Hematopoietic multipotent progenitor cell treated with erythropoietin and hydrocortisone succinate and interleukin-3 and kit ligand, for 8 days (in vitro differentiated cells): ENCODE results near the gene NAALADL2.

Source experiments
- DNase-seq: peaks from one replicate; pipeline ENCODE4 v3.0.0-alpha.2; 2015

Gene NAALADL2

GRCh38 chr3:175273573-175273972, 414.4 kb downstream of the NAALADL2 start:
- no peak for DNase-seq

GRCh38 chr3:175274056-175274455, 414.9 kb downstream of the NAALADL2 start:
- DNase-seq = no peak

GRCh38 chr3:175274474-175275218, 415.5 kb downstream of the NAALADL2 start:
- DNase-seq = no peak

- no peak for DNase-seq
Observed at GRCh38 chr3:175278680-175279079, 419.5 kb downstream of the NAALADL2 start.

- DNase-seq = no peak
Observed at GRCh38 chr3:175279457-175279856, 420.3 kb downstream of the NAALADL2 start.

- DNase-seq = no peak
Observed at GRCh38 chr3:175279911-175280310, 420.8 kb downstream of the NAALADL2 start.

GRCh38 chr3:175287361-175287963, 428.3 kb downstream of the NAALADL2 start:
- DNase-seq = no peak

GRCh38 chr3:175288621-175289020, 429.5 kb downstream of the NAALADL2 start:
- no peak for DNase-seq

GRCh38 chr3:175294793-175295192, 435.7 kb downstream of the NAALADL2 start:
- DNase-seq = no peak

GRCh38 chr3:175295248-175296130, 436.4 kb downstream of the NAALADL2 start:
- no peak for DNase-seq

- DNase-seq = no peak
Observed at GRCh38 chr3:175297216-175297615, 438.1 kb downstream of the NAALADL2 start.

- no peak for DNase-seq
Observed at GRCh38 chr3:175301741-175302140, 442.6 kb downstream of the NAALADL2 start.

- DNase-seq = no peak
Observed at GRCh38 chr3:175304404-175304803, 445.3 kb downstream of the NAALADL2 start.

- no peak for DNase-seq
Observed at GRCh38 chr3:175307642-175308041, 448.5 kb downstream of the NAALADL2 start.

- DNase-seq = no peak
Observed at GRCh38 chr3:175308097-175308496, 449.0 kb downstream of the NAALADL2 start.

GRCh38 chr3:175310046-175310445, 450.9 kb downstream of the NAALADL2 start:
- DNase-seq = no peak

- no peak for DNase-seq
Observed at GRCh38 chr3:175311404-175311803, 452.3 kb downstream of the NAALADL2 start.

GRCh38 chr3:175311946-175312345, 452.8 kb downstream of the NAALADL2 start:
- no peak for DNase-seq

GRCh38 chr3:175312791-175313190, 453.7 kb downstream of the NAALADL2 start:
- DNase-seq = no peak

GRCh38 chr3:175316799-175317198, 457.7 kb downstream of the NAALADL2 start:
- no peak for DNase-seq

- DNase-seq = no peak
Observed at GRCh38 chr3:175325440-175325839, 466.3 kb downstream of the NAALADL2 start.

- no peak for DNase-seq
Observed at GRCh38 chr3:175326041-175326440, 466.9 kb downstream of the NAALADL2 start.

GRCh38 chr3:175329373-175329772, 470.2 kb downstream of the NAALADL2 start:
- DNase-seq = no peak

- no peak for DNase-seq
Observed at GRCh38 chr3:175335229-175335628, 476.1 kb downstream of the NAALADL2 start.
